K562 treated with DMSO at 1 percent for 48 hours (cell line): ENCODE data around the gene DHX57. TPM values are rescaled to one million over a fixed set of nuclear protein-coding genes. Genes with fewer than 3 reads are reported as not detected.

Source experiments
- total RNA-seq: library from RNA; unstranded; fragments of 300-600 nt; gene quantifications from 2 replicates; pipeline ENCODE4 v1.2.3, GENCODE V29; 2022; ENCODE audit warnings: low replicate concordance; ENCODE audit errors: extremely low read depth

Gene DHX57
- total RNA-seq: not detected in 2 replicates

GRCh38 chr2:38875576-38876367 is at the start of gene DHX57, which contains the start of gene MORN2:
Gene DHX57 (minus strand): TSS chr2:38875934. CDS start chr2:38868405, 7,529 bp downstream.
Gene MORN2 (plus strand): TSS chr2:38875976.

GRCh38 chr2:38889575-38889974 is 13.8 kb upstream of the DHX57 start, which contains the start of gene ARHGEF33:
Gene ARHGEF33 (plus strand): TSS chr2:38889875. CDS start chr2:38919448, 29,573 bp downstream.

GRCh38 chr2:38750891-38751595 is 124.7 kb downstream of the DHX57 start, which contains the start of gene SRSF7:
Gene SRSF7 (minus strand): TSS chr2:38751361. CDS start chr2:38751256, 105 bp downstream.

Other genes starting within 250 kb of the DHX57 start
- gene GALM, start 209.8 kb downstream of the DHX57 start, total RNA-seq: not detected in 2 replicates
- not detected in 2 replicates for gene SRSF7, start 124.6 kb downstream of the DHX57 start, total RNA-seq
- not detected in 2 replicates for gene GEMIN6, start 97.7 kb downstream of the DHX57 start, total RNA-seq
- gene MORN2, start within 50 bp of the DHX57 start, total RNA-seq: not detected in 2 replicates
- gene ARHGEF33, start 13.9 kb upstream of the DHX57 start, total RNA-seq: not detected in 2 replicates
- gene SOS1, start 245.1 kb upstream of the DHX57 start, total RNA-seq: not detected in 2 replicates